Measurements from ENCODE around the gene HDHD2.

The HDHD2 gene

GRCh38 chr18:47149457-47150028 lies 757 bp downstream of the HDHD2 start:
- no peak for DNase-seq (ENCODE audit: low read depth)
- peak overlapping the region; percentile 57 for H3K4me3 ChIP-seq (ENCODE audit: low read depth, low read length)
- TF ChIP-seq, protein P1, sequence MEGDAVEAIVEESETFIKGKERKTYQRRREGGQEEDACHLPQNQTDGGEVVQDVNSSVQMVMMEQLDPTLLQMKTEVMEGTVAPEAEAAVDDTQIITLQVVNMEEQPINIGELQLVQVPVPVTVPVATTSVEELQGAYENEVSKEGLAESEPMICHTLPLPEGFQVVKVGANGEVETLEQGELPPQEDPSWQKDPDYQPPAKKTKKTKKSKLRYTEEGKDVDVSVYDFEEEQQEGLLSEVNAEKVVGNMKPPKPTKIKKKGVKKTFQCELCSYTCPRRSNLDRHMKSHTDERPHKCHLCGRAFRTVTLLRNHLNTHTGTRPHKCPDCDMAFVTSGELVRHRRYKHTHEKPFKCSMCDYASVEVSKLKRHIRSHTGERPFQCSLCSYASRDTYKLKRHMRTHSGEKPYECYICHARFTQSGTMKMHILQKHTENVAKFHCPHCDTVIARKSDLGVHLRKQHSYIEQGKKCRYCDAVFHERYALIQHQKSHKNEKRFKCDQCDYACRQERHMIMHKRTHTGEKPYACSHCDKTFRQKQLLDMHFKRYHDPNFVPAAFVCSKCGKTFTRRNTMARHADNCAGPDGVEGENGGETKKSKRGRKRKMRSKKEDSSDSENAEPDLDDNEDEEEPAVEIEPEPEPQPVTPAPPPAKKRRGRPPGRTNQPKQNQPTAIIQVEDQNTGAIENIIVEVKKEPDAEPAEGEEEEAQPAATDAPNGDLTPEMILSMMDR (IDR thresholded peaks at IDR 0.05; ENCODE audit: low read depth, low read length, missing control alignments), result no peak
- in situ Hi-C loops (cut with HindIII; ENCODE audit: low sequenced_read_pairs), result no loop called here

GRCh38 chr18:47146206-47146605 lies 4.1 kb downstream of the HDHD2 start:
- in situ Hi-C loops (cut with HindIII; ENCODE audit: low sequenced_read_pairs), result no loop called here
- no peak overlapping the region for H3K4me3 ChIP-seq (ENCODE audit: low read depth, low read length)
- TF ChIP-seq, protein P1 (IDR thresholded peaks at IDR 0.05; ENCODE audit: low read depth, low read length, missing control alignments), result no peak
- DNase-seq (ENCODE audit: low read depth), result no peak

DNA sequence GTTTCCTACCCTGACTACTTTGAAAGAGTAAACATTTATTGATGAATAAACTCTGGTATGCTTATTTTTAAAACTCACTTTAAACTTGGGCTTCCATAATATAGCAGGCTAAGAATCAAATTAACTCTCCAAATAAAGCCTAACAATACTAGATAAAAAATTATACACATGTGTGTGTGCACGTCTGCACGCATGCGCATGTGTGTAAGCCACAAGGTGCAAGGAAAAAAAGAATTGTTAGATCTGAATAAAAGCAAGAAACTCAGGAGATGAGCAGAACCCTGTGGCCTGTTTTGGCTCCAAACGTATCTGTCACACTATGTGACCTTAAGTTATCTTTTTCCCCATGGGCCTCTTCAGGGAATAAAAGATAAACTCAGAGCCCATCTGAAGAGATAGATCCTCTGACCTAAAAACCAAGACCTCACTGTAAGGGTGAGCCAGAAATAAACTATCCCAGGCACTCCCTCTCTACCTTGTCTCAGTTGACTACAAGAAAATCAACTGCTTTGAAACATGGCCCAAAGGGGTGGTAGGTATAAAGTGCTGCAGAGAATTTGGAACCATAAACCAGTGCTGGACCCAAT lies 6.3 kb downstream of the HDHD2 start:
- no peak overlapping the region for H3K4me3 ChIP-seq (ENCODE audit: low read depth, low read length)
- TF ChIP-seq, protein P1 (IDR thresholded peaks at IDR 0.05; ENCODE audit: low read depth, low read length, missing control alignments), result no peak
- in situ Hi-C loops (cut with HindIII; ENCODE audit: low sequenced_read_pairs), result no loop called here
- DNase-seq (ENCODE audit: low read depth), result no peak

GRCh38 chr18:47143153-47143552 lies 7.1 kb downstream of the HDHD2 start:
- TF ChIP-seq, protein P1 (IDR thresholded peaks at IDR 0.05; ENCODE audit: low read depth, low read length, missing control alignments), result no peak
- no peak for DNase-seq (ENCODE audit: low read depth)

GRCh38 chr18:47141289-47141688 lies 9.0 kb downstream of the HDHD2 start:
- TF ChIP-seq, protein P1 (IDR thresholded peaks at IDR 0.05; ENCODE audit: low read depth, low read length, missing control alignments), result no peak
- no peak overlapping the region for H3K4me3 ChIP-seq (ENCODE audit: low read depth, low read length)
- DNase-seq (ENCODE audit: low read depth), result no peak
- in situ Hi-C loops (cut with HindIII; ENCODE audit: low sequenced_read_pairs), result no loop called here

More at GRCh38 chr18:47143153-47143552, 7.1 kb downstream of the HDHD2 start:
- in situ Hi-C loops (cut with HindIII; ENCODE audit: low sequenced_read_pairs), result no loop called here
- no peak overlapping the region for H3K4me3 ChIP-seq (ENCODE audit: low read depth, low read length)

DNA sequence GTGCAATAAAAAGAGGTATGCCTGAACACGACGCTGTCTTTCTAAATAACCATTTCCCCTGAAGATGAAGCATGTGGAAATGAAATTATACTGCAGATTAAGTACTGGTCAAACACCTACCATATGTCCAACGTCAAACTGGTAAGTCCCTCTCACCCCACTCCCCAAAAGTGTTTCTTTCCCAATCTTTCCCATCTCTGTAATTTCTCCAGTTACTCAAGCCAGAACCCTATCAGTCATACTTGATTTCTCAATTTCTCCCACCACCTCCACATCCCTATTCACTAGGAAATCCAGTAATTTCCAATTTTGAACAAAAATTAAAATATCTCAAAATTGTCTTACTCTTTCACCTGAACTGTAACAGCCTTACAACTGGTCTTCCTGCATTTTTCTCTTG lies 29.2 kb downstream of the HDHD2 start:
- in situ Hi-C loops (cut with HindIII; ENCODE audit: low sequenced_read_pairs), result no loop called here
- DNase-seq (ENCODE audit: low read depth), result no peak
- no peak overlapping the region for H3K4me3 ChIP-seq (ENCODE audit: low read depth, low read length)
- TF ChIP-seq, protein P1 (IDR thresholded peaks at IDR 0.05; ENCODE audit: low read depth, low read length, missing control alignments), result no peak
